ENCODE measurements around the gene PFDN1.
"Not testable (repeated sequence)": the region's sequence is repeated elsewhere in the genome, so short reads cannot be mapped to it uniquely, and the experiment has no call there.

The PFDN1 gene

GRCh38 chr5:140302786-140303639 lies at the start of gene PFDN1:
Gene PFDN1, minus strand, starts transcription at chr5:140303101. Its CDS starts 28 bp downstream, at chr5:140303073.
- DNase-seq (ENCODE audit: low read depth): peak; percentile 87

- DNase-seq (ENCODE audit: low read depth): peak; percentile 48
Observed at GRCh38 chr5:140351609-140352334, 48.9 kb upstream of the PFDN1 start.

- DNase-seq (ENCODE audit: low read depth): no peak
Observed at GRCh38 chr5:140349244-140349643, 46.3 kb upstream of the PFDN1 start.

- no peak for DNase-seq (ENCODE audit: low read depth)
Observed at GRCh38 chr5:140348104-140348503, 45.2 kb upstream of the PFDN1 start.

GRCh38 chr5:140347360-140347759 lies 44.5 kb upstream of the PFDN1 start:
- DNase-seq (ENCODE audit: low read depth): no peak

- no peak for DNase-seq (ENCODE audit: low read depth)
Observed at GRCh38 chr5:140346348-140347221, 43.7 kb upstream of the PFDN1 start, which contains the start of gene HBEGF. Gene HBEGF, minus strand, starts transcription at chr5:140346603. Its CDS starts 275 bp downstream, at chr5:140346328.

- no peak for DNase-seq (ENCODE audit: low read depth)
Observed at GRCh38 chr5:140345919-140346347, 43.0 kb upstream of the PFDN1 start.

GRCh38 chr5:140344683-140345423 lies 42.0 kb upstream of the PFDN1 start:
- no peak for DNase-seq (ENCODE audit: low read depth)

- not testable (repeated sequence) for DNase-seq (ENCODE audit: low read depth)
Observed at GRCh38 chr5:140343849-140344248, 40.9 kb upstream of the PFDN1 start.

GRCh38 chr5:140342896-140343295 lies 40.0 kb upstream of the PFDN1 start:
- no peak for DNase-seq (ENCODE audit: low read depth)

GRCh38 chr5:140342287-140342686 lies 39.4 kb upstream of the PFDN1 start:
- no peak for DNase-seq (ENCODE audit: low read depth)

GRCh38 chr5:140341591-140341990 lies 38.7 kb upstream of the PFDN1 start:
- no peak for DNase-seq (ENCODE audit: low read depth)

GRCh38 chr5:140340605-140341121 lies 37.8 kb upstream of the PFDN1 start:
- DNase-seq (ENCODE audit: low read depth): no peak

- DNase-seq (ENCODE audit: low read depth): no peak
Observed at GRCh38 chr5:140339636-140340035, 36.7 kb upstream of the PFDN1 start.

- no peak for DNase-seq (ENCODE audit: low read depth)
Observed at GRCh38 chr5:140338908-140339307, 36.0 kb upstream of the PFDN1 start.

- no peak for DNase-seq (ENCODE audit: low read depth)
Observed at GRCh38 chr5:140338336-140338735, 35.4 kb upstream of the PFDN1 start.

GRCh38 chr5:140337880-140338279 lies 35.0 kb upstream of the PFDN1 start:
- no peak for DNase-seq (ENCODE audit: low read depth)

- no peak for DNase-seq (ENCODE audit: low read depth)
Observed at GRCh38 chr5:140336388-140336787, 33.5 kb upstream of the PFDN1 start.

- DNase-seq (ENCODE audit: low read depth): no peak
Observed at GRCh38 chr5:140331638-140332037, 28.7 kb upstream of the PFDN1 start.

- no peak for DNase-seq (ENCODE audit: low read depth)
Observed at GRCh38 chr5:140329739-140330481, 27.0 kb upstream of the PFDN1 start.

All from activated T-cell treated with anti-CD3 and anti-CD28 coated beads for 24 hours (primary cell).